ENCODE results near the gene MAGI2. TPM values are rescaled to one million over a fixed set of nuclear protein-coding genes. Genes with fewer than 3 reads are reported as not detected.

MAGI2 gene
- total and polyA plus RNA-seq, 2 donors (not counting 3 experiments of a cell fraction or from before 2014, with no cell fraction given): 0.28 to 6.0 TPM

- no peaks in the 10 kb centered on the region for H3K4me1 ChIP-seq (ENCODE audit: control insufficient read depth, extremely low read depth, insufficient read depth, low read length)
- intact Hi-C loops (cut with micrococcal nuclease) (loop anchor here (1.0 to 10.0 kb wide), 4 partner anchors 156 to 721 kb away; no protein-coding TSS in a partner anchor), dilution Hi-C loops (cut with MboI; ENCODE audit: extremely low pct_ligation_motif_present, low sequenced_read_pairs) (no loop called here)
- H3K9me1 ChIP-seq (replicated peaks; ENCODE audit: control insufficient read depth, extremely low read depth, insufficient read depth, low read length): no peaks in the 10 kb centered on the region
- no peaks in the 10 kb centered on the region for H3K27me3 ChIP-seq (ENCODE audit: control insufficient read depth in 2 of 2, insufficient read depth in 2 of 2, low read length in 2 of 2)
- no peak for TF ChIP-seq JUN (IDR thresholded peaks at IDR 0.05; ENCODE audit: borderline replicate concordance, insufficient read depth, insufficient read length, low read depth)
- no peak for TF ChIP-seq FOS (IDR thresholded peaks at IDR 0.05; ENCODE audit: borderline replicate concordance, insufficient read depth, low read length)
- no peak for TF ChIP-seq GATA2 (IDR thresholded peaks at IDR 0.05; ENCODE audit: insufficient read depth, insufficient read length, low read depth, low read length)
- no peak for TF ChIP-seq POLR2A (IDR thresholded peaks at IDR 0.05; ENCODE audit: low read depth, low read length)
- no peak for TF ChIP-seq EZH2 (IDR thresholded peaks at IDR 0.05; ENCODE audit: borderline replicate concordance, low read depth, low read length, severe bottlenecking)
- TF ChIP-seq POLR2AphosphoS5 (IDR thresholded peaks at IDR 0.05; ENCODE audit: insufficient read depth, low read depth, low read length): no peak
- TF ChIP-seq, protein P1, sequence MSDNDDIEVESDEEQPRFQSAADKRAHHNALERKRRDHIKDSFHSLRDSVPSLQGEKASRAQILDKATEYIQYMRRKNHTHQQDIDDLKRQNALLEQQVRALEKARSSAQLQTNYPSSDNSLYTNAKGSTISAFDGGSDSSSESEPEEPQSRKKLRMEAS (IDR thresholded peaks at IDR 0.05; ENCODE audit: insufficient read depth, insufficient read length): no peak
- TF ChIP-seq, protein P2, sequence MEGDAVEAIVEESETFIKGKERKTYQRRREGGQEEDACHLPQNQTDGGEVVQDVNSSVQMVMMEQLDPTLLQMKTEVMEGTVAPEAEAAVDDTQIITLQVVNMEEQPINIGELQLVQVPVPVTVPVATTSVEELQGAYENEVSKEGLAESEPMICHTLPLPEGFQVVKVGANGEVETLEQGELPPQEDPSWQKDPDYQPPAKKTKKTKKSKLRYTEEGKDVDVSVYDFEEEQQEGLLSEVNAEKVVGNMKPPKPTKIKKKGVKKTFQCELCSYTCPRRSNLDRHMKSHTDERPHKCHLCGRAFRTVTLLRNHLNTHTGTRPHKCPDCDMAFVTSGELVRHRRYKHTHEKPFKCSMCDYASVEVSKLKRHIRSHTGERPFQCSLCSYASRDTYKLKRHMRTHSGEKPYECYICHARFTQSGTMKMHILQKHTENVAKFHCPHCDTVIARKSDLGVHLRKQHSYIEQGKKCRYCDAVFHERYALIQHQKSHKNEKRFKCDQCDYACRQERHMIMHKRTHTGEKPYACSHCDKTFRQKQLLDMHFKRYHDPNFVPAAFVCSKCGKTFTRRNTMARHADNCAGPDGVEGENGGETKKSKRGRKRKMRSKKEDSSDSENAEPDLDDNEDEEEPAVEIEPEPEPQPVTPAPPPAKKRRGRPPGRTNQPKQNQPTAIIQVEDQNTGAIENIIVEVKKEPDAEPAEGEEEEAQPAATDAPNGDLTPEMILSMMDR (IDR thresholded peaks at IDR 0.05; ENCODE audit: extremely low read depth in 1 of 2, insufficient read depth in 1 of 2, low read depth in 1 of 2, low read length in 2 of 2): peak; percentile 41 to 56
- peak; percentile 75 for DNase-seq (ENCODE audit: low read depth, low spot score)
- POLR2A ChIA-PET: interaction anchor here (1.4 kb wide), 1 partner anchor 443 kb away, joined by 4 read pairs; no protein-coding TSS in a partner anchor
- H3K9ac ChIP-seq (replicated peaks; ENCODE audit: extremely low read depth, insufficient read depth, low read length): no peak overlapping the region
- H3K9me3 ChIP-seq (replicated peaks; ENCODE audit: control insufficient read depth, insufficient read depth, low read length): no peaks in the 10 kb centered on the region
- BruUV-seq (replicated peaks): no TSS peak
- no peak for FAIRE-seq
- no peak overlapping the region for H3K4me3 ChIP-seq (replicated peaks in 1 of 3; ENCODE audit: insufficient read depth in 1 of 3, low read depth in 1 of 3, low read length in 3 of 3)
- H3K79me2 ChIP-seq (ENCODE audit: control insufficient read depth, insufficient read depth, low read length): no peaks in the 10 kb centered on the region
- no peak overlapping the region for H3K4me2 ChIP-seq (ENCODE audit: insufficient read depth, low read length)
- no peak overlapping the region for H3K27ac ChIP-seq (ENCODE audit: insufficient read depth, low read depth, low read length)
- no peaks in the 10 kb centered on the region for H3K36me3 ChIP-seq (ENCODE audit: control insufficient read depth in 2 of 2, extremely low read depth in 1 of 2, insufficient read depth in 2 of 2, low read length in 2 of 2)
- CTCF ChIA-PET: interaction anchor here (0.6 to 3.2 kb wide), 91 partner anchors 9 to 1366 kb away, joined by 3 to 131 read pairs (median 4); partner anchors contain the start of gene MAGI2
- no peak overlapping the region for H2AFZ ChIP-seq (ENCODE audit: low read depth, low read length)
- no peaks in the 10 kb centered on the region for H4K20me1 ChIP-seq (replicated peaks; ENCODE audit: control insufficient read depth, extremely low read depth, insufficient read depth, low read length)
These were observed 155.2 kb downstream of the MAGI2 start for GRCh38 chr7:79298145-79298760.
